GM18502 (cell line): ENCODE measurements around the gene AGBL5.
"Not testable (repeated sequence)": the region's sequence is repeated elsewhere in the genome, so short reads cannot be mapped to it uniquely, and the experiment has no call there.

Source experiments
- ATAC-seq: cut with Tn5 transposase; IDR thresholded peaks from one replicate; pipeline ENCODE4 v1.9.1; 2021; ENCODE audit warnings: mild to moderate bottlenecking; ENCODE audit not compliant: unreplicated experiment, poor library complexity

AGBL5 gene

DNA sequence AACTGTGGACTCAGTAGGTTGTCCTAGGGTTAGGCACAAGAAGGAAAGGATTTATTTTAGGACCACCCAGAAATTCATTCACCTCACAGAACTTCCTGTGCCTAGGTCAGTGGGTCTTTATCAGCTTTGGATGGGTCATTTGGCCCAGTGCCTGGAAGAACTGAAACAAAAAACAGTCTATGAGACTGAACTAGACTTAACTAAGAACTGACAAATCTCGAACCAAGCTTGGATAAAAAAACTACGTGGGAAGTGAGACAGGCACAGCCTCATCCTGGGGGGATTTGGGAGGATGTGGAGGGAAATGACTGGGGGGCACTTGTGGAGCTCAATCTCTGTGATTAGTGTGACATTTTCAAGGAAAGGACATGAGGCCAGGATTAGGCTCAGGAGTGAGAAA lies 22.3 kb downstream of the AGBL5 start:
- ATAC-seq: no peak

DNA sequence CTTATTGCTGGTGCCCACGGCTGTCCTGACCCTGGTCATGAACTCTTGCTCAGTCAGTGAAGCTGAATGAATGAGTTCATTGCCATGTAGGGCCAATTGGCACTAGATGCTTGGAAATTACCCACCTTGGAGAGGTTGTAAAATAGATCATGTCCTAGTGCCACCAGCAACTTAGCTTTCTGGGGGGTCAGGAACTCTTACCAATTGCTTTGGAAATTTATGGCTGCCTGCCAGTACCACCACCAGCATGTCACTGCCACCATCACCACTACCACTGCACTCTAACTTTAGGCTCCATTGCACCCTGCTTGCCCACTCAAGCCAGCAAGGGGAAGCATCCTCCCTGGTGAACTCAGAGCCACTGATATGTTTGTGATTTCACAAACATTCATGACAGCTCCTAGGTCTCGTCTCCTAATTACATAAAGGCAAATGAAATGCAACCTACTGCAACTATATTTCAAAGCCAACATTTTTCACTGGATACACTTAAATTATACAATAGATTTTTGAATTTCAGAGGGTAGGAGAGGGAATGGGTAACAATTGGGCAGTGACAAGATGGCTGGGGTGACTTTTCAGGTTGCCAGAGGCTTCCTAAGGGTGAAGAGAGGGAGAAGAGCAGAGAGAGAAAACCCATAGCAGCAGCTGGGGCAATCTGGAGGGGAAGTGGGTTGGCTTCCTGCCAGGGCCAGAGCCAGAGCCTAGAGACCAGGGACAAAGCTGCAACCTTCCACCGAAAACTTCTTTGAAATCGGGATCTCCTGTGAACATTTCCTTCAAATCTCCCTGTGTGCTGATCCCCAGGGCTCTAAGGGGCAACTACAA lies 23.5 kb downstream of the AGBL5 start:
- ATAC-seq: no peak

DNA sequence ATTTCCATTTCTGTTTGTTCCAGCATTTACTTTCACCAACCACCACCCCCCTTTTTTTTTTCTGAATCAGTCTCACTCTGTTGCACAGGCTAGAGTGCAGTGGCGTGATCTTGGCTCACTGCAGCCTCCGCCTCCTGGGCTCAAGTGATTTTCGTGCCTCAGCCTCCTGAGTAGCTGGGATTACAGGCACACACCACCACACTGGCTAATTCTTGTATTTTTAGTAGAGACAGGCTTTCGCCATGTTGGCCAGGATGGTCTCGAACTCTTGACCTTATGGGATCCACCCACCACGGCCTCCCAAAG lies 24.1 kb downstream of the AGBL5 start:
- not testable (repeated sequence) for ATAC-seq

DNA sequence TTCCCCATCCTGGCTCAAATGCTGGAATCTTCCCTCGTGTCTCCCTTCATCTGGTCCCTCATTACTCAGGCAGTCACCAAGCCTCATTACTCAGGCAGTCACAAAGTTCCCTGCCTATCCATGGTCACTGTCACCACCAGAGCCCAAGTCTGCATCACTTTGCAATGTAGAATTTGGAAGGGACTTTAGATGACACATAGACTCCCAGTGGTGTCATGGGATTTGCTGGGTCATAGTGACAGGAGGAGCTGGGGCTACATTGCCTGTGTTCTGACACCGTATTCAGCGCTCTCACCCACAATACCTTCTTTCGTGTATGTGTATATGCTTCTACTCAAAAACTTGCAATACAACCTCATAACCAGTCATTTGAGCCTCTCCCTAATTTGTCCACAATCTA lies 24.9 kb downstream of the AGBL5 start:
- no peak for ATAC-seq

DNA sequence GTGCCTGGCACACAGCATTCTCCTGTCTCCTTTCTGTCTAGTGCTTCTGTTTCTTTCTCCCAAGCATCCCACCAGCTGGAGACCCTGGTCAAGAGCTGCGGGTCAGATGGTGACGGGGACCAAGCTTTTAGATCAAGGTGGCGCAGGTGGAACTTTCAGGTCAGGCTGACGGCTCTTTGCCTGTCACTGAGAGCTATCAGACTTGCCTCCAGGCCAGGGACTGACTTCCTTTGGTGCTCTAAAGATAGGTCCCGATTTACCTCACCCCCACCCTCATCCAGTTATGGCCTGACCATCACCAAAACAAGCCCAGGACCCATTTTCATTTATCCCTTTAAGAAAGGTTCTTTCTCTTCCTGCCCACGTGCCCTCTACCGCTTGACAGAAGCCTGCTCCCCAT lies 25.8 kb downstream of the AGBL5 start:
- no peak for ATAC-seq

DNA sequence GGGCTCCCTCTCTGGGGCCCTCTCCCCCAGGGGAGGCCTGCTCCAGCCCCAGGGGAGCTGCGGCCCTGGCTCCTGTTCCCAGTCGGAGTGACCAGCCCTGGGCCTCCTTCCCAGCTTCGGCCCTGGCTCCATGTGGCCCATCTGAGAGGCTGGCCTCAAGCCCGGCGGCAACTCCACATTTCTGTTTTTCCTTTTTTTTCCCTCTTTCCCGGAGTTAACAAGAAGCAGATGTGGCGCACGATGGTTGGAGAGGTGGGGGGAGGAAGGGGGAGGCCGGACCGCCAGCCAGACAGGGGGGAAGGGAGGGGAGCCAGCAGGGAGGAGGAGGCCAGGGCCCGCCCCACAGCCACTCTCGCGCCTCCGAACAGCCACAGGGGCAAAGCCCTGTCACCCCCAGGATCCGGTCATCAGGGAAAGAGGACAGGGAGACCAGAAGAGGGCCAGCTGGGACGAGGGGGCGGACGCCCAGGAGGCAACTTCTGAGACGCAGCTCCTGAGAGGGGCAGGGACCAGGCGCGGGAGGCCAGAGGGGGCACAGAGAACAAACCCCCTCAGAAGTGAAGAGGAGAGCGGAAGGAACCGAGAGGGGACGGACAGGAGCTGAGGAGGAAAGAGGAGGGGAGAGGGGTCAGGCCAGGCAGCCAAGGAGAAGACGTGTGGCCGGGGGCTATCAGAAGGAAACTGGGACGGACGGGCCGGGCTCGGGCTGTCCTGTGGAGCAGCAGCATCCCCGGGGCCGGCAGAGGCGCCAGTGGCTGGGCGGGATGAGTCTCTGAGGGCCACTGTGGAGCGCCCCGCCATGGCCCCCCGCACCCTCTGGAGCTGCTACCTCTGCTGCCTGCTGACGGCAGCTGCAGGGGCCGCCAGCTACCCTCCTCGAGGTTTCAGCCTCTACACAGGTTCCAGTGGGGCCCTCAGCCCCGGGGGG lies 27.1 kb downstream of the AGBL5 start, which contains the start of gene EMILIN1:
TSS of gene EMILIN1 (plus strand) at position 349 of the 928 bp plus-strand sequence. CDS start at position 800, 451 bp downstream.
- no peak for ATAC-seq

DNA sequence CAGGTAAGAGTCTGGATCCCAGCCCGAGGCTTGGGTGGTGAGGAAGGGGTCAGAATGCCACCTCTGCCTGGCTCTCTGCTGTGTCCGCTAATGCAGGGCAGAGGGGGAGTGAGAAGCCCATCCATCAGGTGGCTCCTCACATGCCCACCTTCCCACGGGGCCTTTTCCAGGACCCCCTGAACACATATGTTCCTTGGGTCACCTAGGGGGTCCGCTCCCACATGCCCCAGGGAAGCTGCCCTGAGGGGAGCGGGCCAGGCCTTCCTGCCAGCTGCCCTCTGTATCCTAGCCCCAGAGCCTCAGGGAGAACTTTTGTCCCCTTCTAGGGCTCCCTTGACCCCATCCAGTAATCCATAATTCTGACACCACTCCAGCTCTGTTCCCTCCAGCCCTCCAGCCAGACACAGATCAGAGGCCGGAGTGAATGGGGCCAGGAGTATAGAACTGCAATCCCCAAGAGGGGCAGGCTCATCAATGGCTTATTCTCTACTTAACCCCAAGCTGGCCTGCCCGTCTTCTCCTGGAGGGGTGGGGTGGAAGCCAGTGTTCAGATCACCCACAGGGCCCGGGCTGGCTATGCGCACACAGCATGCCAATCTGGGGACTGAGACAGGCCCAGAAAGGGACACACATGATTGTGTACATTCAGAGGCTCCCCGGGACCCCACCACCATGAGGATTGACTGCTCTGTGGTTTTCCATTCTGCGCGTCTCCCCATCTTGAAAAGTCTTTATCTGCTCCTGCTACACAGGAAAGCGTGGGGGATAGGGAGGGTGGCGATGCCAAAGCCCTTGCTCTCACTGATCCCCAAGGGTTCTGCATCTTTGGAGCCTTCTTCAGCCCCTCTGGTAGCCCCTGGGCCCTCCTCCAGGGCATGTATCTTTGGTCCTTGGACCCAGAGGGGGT lies 28.0 kb downstream of the AGBL5 start:
- no peak for ATAC-seq

DNA sequence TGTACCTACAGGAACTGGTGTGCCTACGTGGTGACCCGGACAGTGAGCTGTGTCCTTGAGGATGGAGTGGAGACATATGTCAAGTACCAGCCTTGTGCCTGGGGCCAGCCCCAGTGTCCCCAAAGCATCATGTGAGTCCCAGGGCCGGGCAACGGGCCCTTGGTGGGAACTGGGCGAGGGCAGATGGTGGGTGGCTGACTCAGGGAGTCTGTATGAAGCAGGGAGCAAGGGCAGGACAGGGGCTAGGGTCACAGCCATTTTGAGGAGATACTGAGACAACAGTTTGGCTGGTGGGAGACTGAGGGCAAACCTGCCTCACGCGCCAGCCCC lies 28.6 kb downstream of the AGBL5 start:
- no peak for ATAC-seq

DNA sequence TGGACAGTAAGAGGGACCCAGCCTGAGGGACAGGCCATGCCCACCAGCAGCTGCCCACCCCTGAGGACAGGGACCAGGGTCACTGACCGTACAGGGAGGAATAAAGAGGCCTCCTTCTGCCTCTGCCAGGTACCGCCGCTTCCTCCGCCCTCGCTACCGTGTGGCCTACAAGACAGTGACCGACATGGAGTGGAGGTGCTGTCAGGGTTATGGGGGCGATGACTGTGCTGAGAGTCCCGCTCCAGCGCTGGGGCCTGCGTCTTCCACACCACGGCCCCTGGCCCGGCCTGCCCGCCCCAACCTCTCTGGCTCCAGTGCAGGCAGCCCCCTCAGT lies 29.1 kb downstream of the AGBL5 start:
- ATAC-seq: no peak

DNA sequence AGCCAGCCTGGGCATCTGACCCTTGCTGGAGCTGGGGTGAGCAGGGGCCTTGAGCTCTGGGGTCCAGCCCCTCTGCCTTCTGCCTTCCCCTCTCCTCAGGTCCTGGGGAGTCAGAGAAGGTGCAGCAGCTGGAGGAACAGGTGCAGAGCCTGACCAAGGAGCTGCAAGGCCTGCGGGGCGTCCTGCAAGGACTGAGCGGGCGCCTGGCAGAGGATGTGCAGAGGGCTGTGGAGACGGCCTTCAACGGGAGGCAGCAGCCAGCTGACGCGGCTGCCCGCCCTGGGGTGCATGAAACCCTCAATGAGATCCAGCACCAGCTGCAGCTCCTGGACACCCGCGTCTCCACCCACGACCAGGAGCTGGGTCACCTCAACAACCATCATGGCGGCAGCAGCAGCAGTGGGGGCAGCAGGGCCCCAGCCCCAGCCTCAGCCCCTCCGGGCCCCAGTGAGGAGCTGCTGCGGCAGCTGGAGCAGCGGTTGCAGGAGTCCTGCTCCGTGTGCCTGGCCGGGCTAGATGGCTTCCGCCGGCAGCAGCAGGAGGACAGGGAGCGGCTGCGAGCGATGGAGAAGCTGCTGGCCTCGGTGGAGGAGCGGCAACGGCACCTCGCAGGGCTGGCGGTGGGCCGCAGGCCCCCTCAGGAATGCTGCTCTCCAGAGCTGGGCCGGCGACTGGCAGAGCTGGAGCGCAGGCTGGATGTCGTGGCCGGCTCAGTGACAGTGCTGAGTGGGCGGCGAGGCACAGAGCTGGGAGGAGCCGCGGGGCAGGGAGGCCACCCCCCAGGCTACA lies 30.7 kb downstream of the AGBL5 start:
- ATAC-seq: no peak

DNA sequence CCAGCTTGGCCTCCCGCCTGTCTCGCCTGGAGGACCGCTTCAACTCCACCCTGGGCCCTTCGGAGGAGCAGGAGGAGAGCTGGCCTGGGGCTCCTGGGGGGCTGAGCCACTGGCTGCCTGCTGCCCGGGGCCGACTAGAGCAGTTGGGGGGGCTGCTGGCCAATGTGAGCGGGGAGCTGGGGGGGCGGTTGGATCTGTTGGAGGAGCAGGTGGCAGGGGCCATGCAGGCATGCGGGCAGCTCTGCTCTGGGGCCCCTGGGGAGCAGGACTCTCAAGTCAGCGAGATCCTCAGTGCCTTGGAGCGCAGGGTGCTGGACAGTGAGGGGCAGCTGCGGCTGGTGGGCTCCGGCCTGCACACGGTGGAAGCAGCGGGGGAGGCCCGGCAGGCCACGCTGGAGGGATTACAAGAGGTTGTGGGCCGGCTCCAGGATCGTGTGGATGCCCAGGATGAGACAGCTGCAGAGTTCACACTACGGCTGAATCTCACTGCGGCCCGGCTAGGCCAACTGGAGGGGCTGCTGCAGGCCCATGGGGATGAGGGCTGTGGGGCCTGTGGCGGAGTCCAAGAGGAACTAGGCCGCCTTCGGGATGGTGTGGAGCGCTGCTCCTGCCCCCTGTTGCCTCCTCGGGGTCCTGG lies 31.4 kb downstream of the AGBL5 start:
- ATAC-seq: no peak

DNA sequence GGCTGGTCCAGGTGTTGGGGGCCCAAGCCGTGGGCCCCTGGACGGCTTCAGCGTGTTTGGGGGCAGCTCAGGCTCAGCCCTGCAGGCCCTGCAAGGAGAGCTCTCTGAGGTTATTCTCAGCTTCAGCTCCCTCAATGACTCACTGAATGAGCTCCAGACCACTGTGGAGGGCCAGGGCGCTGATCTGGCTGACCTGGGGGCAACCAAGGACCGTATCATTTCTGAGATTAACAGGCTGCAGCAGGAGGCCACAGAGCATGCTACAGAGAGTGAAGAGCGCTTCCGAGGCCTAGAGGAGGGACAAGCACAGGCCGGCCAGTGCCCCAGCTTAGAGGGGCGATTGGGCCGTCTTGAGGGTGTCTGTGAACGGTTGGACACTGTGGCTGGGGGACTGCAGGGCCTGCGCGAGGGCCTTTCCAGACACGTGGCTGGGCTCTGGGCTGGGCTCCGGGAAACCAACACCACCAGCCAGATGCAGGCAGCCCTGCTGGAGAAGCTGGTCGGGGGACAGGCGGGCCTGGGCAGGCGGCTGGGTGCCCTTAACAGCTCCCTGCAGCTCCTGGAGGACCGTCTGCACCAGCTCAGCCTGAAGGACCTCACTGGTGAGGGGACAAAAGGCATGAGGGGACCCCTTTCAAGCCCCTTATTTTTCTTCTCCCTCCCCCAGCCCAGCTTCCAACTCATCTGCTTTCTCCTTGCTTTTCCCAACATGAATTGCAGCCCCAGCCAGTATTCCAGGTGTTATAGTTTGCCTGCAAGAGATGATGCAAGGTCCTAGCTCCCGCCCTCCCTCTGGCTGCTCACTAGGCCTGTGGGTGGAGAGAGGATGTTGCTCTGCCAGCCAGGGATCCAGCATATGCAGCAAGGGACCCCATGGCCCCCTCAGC lies 32.2 kb downstream of the AGBL5 start:
- no peak for ATAC-seq

DNA sequence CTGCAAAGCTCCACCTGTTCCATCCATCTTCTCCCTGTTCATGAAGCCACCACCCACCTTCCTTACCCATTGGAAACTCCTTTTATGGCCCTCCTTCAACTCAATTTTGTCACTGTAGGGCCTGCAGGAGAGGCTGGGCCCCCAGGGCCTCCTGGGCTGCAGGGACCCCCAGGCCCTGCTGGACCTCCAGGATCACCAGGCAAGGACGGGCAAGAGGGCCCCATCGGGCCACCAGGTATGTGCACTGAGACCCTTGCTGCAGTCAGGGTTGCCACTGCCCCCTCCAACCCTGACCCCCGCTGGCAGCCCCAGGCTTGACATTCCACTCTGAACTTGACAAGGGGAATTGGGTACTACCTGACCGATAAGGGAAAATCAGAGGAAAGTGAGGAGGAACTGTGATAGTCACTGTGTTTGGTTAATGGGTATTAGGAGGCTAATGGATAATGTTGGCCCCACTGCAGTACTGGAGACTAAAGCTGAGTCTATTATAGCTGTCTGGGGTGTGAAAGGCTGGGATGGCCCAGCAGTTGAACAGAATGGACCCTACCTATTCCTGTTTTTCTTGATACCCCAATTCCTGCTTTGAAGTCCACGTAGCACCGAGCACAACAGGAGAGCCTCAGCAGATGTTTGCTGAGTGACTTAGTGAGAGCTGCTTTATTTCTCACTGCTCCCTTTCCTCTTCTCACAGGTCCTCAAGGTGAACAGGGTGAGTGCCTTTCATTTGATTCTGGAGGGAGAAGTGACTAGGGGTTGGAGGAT lies 33.0 kb downstream of the AGBL5 start:
- no peak for ATAC-seq

DNA sequence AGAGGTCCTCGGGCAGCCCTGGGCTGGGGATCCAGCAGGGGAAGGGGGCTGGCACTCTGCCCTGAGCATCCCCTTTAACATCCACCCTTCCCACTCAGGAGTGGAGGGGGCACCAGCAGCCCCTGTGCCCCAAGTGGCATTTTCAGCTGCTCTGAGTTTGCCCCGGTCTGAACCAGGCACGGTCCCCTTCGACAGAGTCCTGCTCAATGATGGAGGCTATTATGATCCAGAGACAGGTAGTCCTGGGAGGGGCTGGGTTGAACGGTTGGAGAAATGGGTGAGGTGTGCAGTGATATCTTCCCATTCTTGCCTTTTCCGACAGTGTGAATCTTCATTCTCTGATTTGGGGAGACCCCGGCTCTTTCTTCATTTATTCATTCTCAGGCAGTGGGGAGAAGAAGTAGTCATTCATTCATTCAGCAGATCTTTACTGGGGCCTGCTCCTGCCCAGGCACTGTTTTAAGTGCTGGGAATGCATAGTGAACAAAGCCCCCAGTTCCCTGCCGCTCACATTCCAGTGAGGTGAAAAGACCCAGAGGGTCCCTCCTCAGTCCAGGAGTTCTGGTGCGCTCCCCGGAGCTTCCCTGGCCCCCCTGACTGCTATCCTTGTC lies 33.7 kb downstream of the AGBL5 start:
- no peak for ATAC-seq

DNA sequence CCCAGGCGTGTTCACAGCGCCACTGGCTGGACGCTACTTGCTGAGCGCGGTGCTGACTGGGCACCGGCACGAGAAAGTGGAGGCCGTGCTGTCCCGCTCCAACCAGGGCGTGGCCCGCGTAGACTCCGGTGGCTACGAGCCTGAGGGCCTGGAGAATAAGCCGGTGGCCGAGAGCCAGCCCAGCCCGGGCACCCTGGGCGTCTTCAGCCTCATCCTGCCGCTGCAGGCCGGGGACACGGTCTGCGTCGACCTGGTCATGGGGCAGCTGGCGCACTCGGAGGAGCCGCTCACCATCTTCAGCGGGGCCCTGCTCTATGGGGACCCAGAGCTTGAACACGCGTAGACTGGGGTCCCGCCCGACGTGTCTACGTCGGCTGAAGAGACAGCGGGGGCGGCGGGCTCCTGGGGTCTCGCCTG lies 34.2 kb downstream of the AGBL5 start:
- no peak for ATAC-seq

DNA sequence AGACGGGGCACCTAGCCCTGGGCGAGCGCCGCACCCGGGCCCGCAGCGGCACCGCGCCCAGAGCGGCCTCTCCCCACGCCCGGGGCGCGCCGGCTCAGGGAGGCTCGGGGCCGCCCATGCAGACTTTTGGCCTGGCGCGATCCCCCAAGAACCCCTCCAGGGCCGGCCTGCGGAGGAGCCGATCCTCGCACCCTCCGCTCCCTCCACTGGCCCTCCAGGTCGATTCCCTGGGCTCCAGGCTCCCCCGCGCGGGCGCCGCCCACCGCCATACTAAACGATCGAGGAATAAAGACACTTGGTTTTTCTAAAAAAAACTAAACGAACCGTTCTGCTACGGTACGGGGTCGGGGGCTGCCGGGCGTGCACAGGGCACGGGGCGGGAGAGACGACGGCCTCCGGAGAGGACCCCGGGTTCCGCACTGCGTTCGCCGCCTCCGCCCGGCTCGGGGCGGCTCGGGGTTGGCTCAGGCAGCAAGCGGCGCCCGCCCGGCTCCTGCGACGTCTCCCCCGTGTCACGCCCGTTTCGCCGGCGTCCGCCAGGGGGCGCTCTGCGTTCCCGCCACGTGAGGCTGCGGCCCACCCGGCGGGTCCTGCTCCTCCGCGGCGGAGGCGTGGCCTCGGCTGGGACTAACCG lies 34.7 kb downstream of the AGBL5 start:
- peak; percentile 81 for ATAC-seq
